Cardiac septum (tissue), 1 donor: ENCODE results near the gene TRAPPC1. TPM values are rescaled to one million over a fixed set of nuclear protein-coding genes. Genes with fewer than 3 reads are reported as not detected.

Experiments
- DNase-seq: peaks from one replicate; pipeline ENCODE4 v3.0.0-alpha.2; 2020; ENCODE audit warnings: low spot score
- intact Hi-C: fragments of 100-400 bp; cut with DNase I; formaldehyde crosslinking; loops from one replicate; pipeline ENCODE4 v1.14.0; 2022
- total RNA-seq: library from RNA; stranded (reverse); fragmentation: NEBNext Ultra II Directional; extraction: Animal tissue kit (Norgen Biotek cat#: 25700); gene quantifications from one replicate; pipeline ENCODE4 v1.2.1, GENCODE V29; 2021
- donor health status: DM: no; HTN: no; CAD: no.

The TRAPPC1 gene
- total RNA-seq, 1 donor from 2014 or later, result 114 TPM

GRCh38 chr17:7884581-7885366 lies 47.0 kb downstream of the TRAPPC1 start:
- no peak for DNase-seq
- intact Hi-C loops, result loop anchor here (5.0 kb wide), 1 partner anchor 42 kb away; no protein-coding TSS in a partner anchor

- no peak for DNase-seq
- intact Hi-C loops, result no loop called here
Observed at GRCh38 chr17:7883781-7884386, 47.9 kb downstream of the TRAPPC1 start.

GRCh38 chr17:7882629-7883028 lies 49.1 kb downstream of the TRAPPC1 start:
- no peak for DNase-seq
- intact Hi-C loops, result no loop called here

- no peak for DNase-seq
- intact Hi-C loops, result no loop called here
Observed at GRCh38 chr17:7882068-7882467, 49.7 kb downstream of the TRAPPC1 start.

DNA sequence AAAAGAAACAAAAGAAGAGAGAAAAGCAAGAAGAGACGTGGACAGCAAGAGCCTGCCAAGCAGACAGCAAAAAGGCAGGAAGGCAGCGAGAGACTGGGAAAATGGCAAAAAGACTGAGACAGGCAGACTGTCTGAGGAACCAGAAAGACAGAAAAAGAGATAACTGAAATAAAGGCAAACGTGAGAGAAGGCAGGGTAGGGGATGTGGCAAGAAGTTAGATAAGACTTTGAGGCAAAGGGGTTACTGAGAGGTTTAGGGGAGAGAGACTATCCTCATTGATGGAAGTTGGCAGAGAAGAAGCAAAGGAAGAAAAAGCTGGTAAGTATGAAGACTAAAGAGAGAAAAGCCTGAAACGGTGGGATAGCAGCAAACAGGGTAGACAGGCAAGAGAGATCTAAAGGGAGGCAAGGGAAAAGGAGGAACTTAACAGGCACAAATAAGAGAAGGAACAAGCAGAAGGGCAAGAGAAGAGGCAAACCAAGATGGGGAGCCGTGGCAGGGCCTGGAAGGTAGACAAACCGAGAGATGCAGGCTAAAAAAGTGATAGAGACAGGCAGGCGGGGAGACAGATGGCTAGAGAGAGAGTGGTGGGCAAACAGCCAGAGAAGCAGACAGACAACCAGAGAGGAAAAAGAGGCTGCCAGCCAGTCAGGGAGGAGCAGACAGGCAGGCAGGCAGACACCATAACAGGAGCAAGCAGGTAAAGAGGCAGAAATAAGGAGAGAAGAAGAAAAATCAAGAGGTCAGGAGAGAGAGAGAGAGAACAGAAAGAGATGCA lies 50.3 kb downstream of the TRAPPC1 start:
- no peak for DNase-seq
- intact Hi-C loops, result no loop called here

Other genes starting within 250 kb of the TRAPPC1 start
- gene TP53, start 244.5 kb downstream of the TRAPPC1 start, total RNA-seq, result 17.5 TPM
- 3.2 TPM for gene WRAP53, start 243.5 kb downstream of the TRAPPC1 start, total RNA-seq
- gene EFNB3, start 226.7 kb downstream of the TRAPPC1 start, total RNA-seq, result 0.78 TPM
- gene DNAH2, start 214.2 kb downstream of the TRAPPC1 start, total RNA-seq, result 0.16 TPM
- gene KDM6B, start 97.7 kb downstream of the TRAPPC1 start, total RNA-seq, result 22.1 TPM
- 14.7 TPM for gene TMEM88, start 76.9 kb downstream of the TRAPPC1 start, total RNA-seq
- 68.8 TPM for gene NAA38, start 74.4 kb downstream of the TRAPPC1 start, total RNA-seq
- 12.2 TPM for gene CYB5D1, start 73.9 kb downstream of the TRAPPC1 start, total RNA-seq
- 14.2 TPM for gene CHD3, start 43.2 kb downstream of the TRAPPC1 start, total RNA-seq
- 1.00 TPM for gene RNF227, start 15.7 kb downstream of the TRAPPC1 start, total RNA-seq
- gene KCNAB3, start 2.1 kb downstream of the TRAPPC1 start, total RNA-seq, result 0.43 TPM
- 12.0 TPM for gene CNTROB, start 260 bp upstream of the TRAPPC1 start, total RNA-seq
- gene GUCY2D, start 70.7 kb upstream of the TRAPPC1 start, total RNA-seq, result not detected
- gene ALOX15B, start 107.1 kb upstream of the TRAPPC1 start, total RNA-seq, result not detected
- gene ALOX12B, start 155.8 kb upstream of the TRAPPC1 start, total RNA-seq, result not detected
- not detected for gene ALOXE3, start 186.6 kb upstream of the TRAPPC1 start, total RNA-seq
- gene HES7, start 192.2 kb upstream of the TRAPPC1 start, total RNA-seq, result 0.65 TPM
- gene PER1, start 220.5 kb upstream of the TRAPPC1 start, total RNA-seq, result 47.8 TPM
- 63.9 TPM for gene VAMP2, start 231.0 kb upstream of the TRAPPC1 start, total RNA-seq
- gene TMEM107, start 244.4 kb upstream of the TRAPPC1 start, total RNA-seq, result 8.7 TPM